Right cardiac atrium (tissue), 5 donors: ENCODE data around the gene CCL13. TPM values are rescaled to one million over a fixed set of nuclear protein-coding genes. Genes with fewer than 3 reads are reported as not detected.
A peak's percentile ranks its signal among the peaks of the same experiment; 100 is the strongest.

Experiments used
- ATAC-seq, 2 donors: fragments of 200-7000 bp; cut with Tn5 transposase; one replicate each; pipeline versions ENCODE4 v1.8.0 to v1.9.1; 2020; ENCODE audit warnings: moderate library complexity in 2 of 2, mild to moderate bottlenecking in 1 of 2
- DNase-seq, 3 donors: peaks; one replicate each; pipeline ENCODE4 v3.0.0-alpha.2; 2020
- H3K27ac ChIP-seq: one replicate; pipeline ENCODE4 v1.5.1; 2013; ENCODE audit warnings: mild to moderate bottlenecking, low read length, control low read depth, moderate library complexity
- H3K27me3 ChIP-seq: one replicate; pipeline ENCODE4 v1.6.1; 2013; ENCODE audit not compliant: control insufficient read depth, insufficient read depth
- H3K4me1 ChIP-seq: one replicate; pipeline ENCODE4 v1.6.1; 2013; ENCODE audit warnings: low read length; ENCODE audit not compliant: control insufficient read depth, insufficient read depth
- H3K4me3 ChIP-seq: one replicate; pipeline ENCODE4 v1.5.1; 2013; ENCODE audit warnings: low read length, control low read depth
- H3K9me3 ChIP-seq: one replicate; pipeline ENCODE4 v1.6.1; 2013; ENCODE audit warnings: low read length; ENCODE audit not compliant: control insufficient read depth
- whole genome bisulfite sequencing: extraction: QIAGEN DNeasy Blood & Tissue Kit; methylation state at CpG from one replicate; pipeline ENCODE4 v1.1.7; 2013; 5-methylcytosine and 5-hydroxymethylcytosine counted together
- intact Hi-C, 4 donors: fragments of 100-400 bp; cut with DNase I; formaldehyde crosslinking; loops; one replicate each; pipeline versions ENCODE4 v1.11.0 to v1.14.0; 2022 to 2023
- polyA plus RNA-seq: library from polyadenylated mRNA; stranded (reverse); fragments of 200-250 nt; gene quantifications from one replicate; pipeline ENCODE4 v1.2.3, GENCODE V29; 2013
- total RNA-seq, 4 donors: library from RNA; stranded (reverse); fragmentation: NEBNext Ultra II Directional; extraction: Animal tissue kit (Norgen Biotek cat#: 25700); gene quantifications; one replicate each; pipeline ENCODE4 v1.2.1, GENCODE V29; 2021
- donor health status: healthy with polysubstance abuse.
- donor health status: DM: no; HTN: yes; CAD: no.
- donor health status: DM: no; HTN: no; CAD: no.
- donor health status: DM: no; HTN: yes; CAD: no; lungs with severe emphysema.
- donor health status: DM: yes; HTN: yes; CAD: no.

The CCL13 gene
- total and polyA plus RNA-seq, 5 donors: 0.40 to 4.3 (median 1.0) TPM

- no peaks in the 10 kb centered on the region for H3K9me3 ChIP-seq
- DNase-seq (no peak), ATAC-seq (no peak)
- 75% methylated on average over 9 of the region's 9 CpGs for WGBS
- H3K4me1 ChIP-seq: no peaks in the 10 kb centered on the region
- H3K27me3 ChIP-seq: no peaks in the 10 kb centered on the region
- H3K4me3 ChIP-seq: no peak overlapping the region
- intact Hi-C loops: no loop called here
- H3K27ac ChIP-seq: no peak overlapping the region
Measured at GRCh38 chr17:34384822-34385605, 28.7 kb downstream of the CCL13 start.

GRCh38 chr17:34386343-34386696, 30.0 kb downstream of the CCL13 start:
- intact Hi-C loops: no loop called here
- no peaks in the 10 kb centered on the region for H3K9me3 ChIP-seq
- no peak overlapping the region for H3K27ac ChIP-seq
- H3K4me3 ChIP-seq: no peak overlapping the region
- no peaks in the 10 kb centered on the region for H3K27me3 ChIP-seq
- DNase-seq (no peak), ATAC-seq (no peak)
- WGBS: 84% methylated on average over 5 of the region's 5 CpGs
- no peaks in the 10 kb centered on the region for H3K4me1 ChIP-seq

- intact Hi-C loops: no loop called here
- ATAC-seq (peak; percentile 19 to 49), DNase-seq (no peak)
- Histone ChIP-seq H3K9me3 (no peaks in the 10 kb centered on the region), H3K27me3 (no peaks in the 10 kb centered on the region), H3K27ac (no peak overlapping the region), H3K4me1 (no peaks in the 10 kb centered on the region), H3K4me3 (no peak overlapping the region)
- WGBS: 52% methylated on average over 5 of the region's 5 CpGs
Measured at GRCh38 chr17:34386697-34387550, 30.6 kb downstream of the CCL13 start.

- DNase-seq (no peak), ATAC-seq (no peak)
- Histone ChIP-seq H3K9me3 (no peaks in the 10 kb centered on the region), H3K27ac (no peak overlapping the region), H3K4me1 (no peaks in the 10 kb centered on the region), H3K4me3 (no peak overlapping the region), H3K27me3 (no peaks in the 10 kb centered on the region)
- WGBS: 61% methylated on average over 5 of the region's 5 CpGs
- intact Hi-C loops: no loop called here
Measured at GRCh38 chr17:34387566-34387965, 31.3 kb downstream of the CCL13 start.

GRCh38 chr17:34389126-34389750, 33.0 kb downstream of the CCL13 start:
- Histone ChIP-seq H3K27ac (no peak overlapping the region), H3K9me3 (no peaks in the 10 kb centered on the region), H3K4me1 (no peaks in the 10 kb centered on the region), H3K4me3 (no peak overlapping the region), H3K27me3 (no peaks in the 10 kb centered on the region)
- WGBS: 69% methylated on average over 6 of the region's 6 CpGs
- no peak for ATAC-seq
- DNase-seq: no peak
- intact Hi-C loops: no loop called here

- Histone ChIP-seq H3K27me3 (no peaks in the 10 kb centered on the region), H3K9me3 (no peaks in the 10 kb centered on the region), H3K4me3 (no peak overlapping the region), H3K4me1 (no peaks in the 10 kb centered on the region), H3K27ac (no peak overlapping the region)
- 86% methylated on average over 4 of the region's 4 CpGs for WGBS
- no peak for DNase-seq
- intact Hi-C loops: no loop called here
- no peak for ATAC-seq
Measured at GRCh38 chr17:34390649-34391048, 34.4 kb downstream of the CCL13 start.

- WGBS: 71% methylated on average over 2 of the region's 2 CpGs
- intact Hi-C loops: no loop called here
Measured at GRCh38 chr17:34391241-34391640, 35.0 kb downstream of the CCL13 start.

GRCh38 chr17:34393401-34393800, 37.1 kb downstream of the CCL13 start:
- no peaks in the 10 kb centered on the region for H3K27me3 ChIP-seq
- no peak for ATAC-seq

More at GRCh38 chr17:34391241-34391640, 35.0 kb downstream of the CCL13 start:
- Histone ChIP-seq H3K4me1 (no peaks in the 10 kb centered on the region), H3K9me3 (no peaks in the 10 kb centered on the region), H3K27me3 (no peaks in the 10 kb centered on the region), H3K27ac (no peak overlapping the region), H3K4me3 (no peak overlapping the region)
- DNase-seq (no peak), ATAC-seq (no peak)

GRCh38 chr17:34397265-34397664, 41.0 kb downstream of the CCL13 start:
- no peaks in the 10 kb centered on the region for H3K9me3 ChIP-seq
- ATAC-seq: no peak
- no peaks in the 10 kb centered on the region for H3K4me1 ChIP-seq
- no peak for DNase-seq
- H3K27ac ChIP-seq: no peak overlapping the region
- intact Hi-C loops: no loop called here
- H3K4me3 ChIP-seq: no peak overlapping the region
- no peaks in the 10 kb centered on the region for H3K27me3 ChIP-seq

More at GRCh38 chr17:34393401-34393800, 37.1 kb downstream of the CCL13 start:
- 70% methylated on average over 3 of the region's 3 CpGs for WGBS
- Histone ChIP-seq H3K4me1 (no peaks in the 10 kb centered on the region), H3K27ac (no peak overlapping the region), H3K9me3 (no peaks in the 10 kb centered on the region), H3K4me3 (no peak overlapping the region)
- no peak for DNase-seq
- intact Hi-C loops: no loop called here

GRCh38 chr17:34398990-34399389, 42.7 kb downstream of the CCL13 start:
- 21% methylated on average over 2 of the region's 2 CpGs for WGBS
- Histone ChIP-seq H3K27ac (no peak overlapping the region), H3K27me3 (no peaks in the 10 kb centered on the region), H3K4me1 (no peaks in the 10 kb centered on the region), H3K4me3 (no peak overlapping the region), H3K9me3 (no peaks in the 10 kb centered on the region)
- ATAC-seq (no peak), DNase-seq (no peak)
- intact Hi-C loops: no loop called here

- no peak for DNase-seq
- intact Hi-C loops: no loop called here
- WGBS: 66% methylated on average over 1 of the region's 1 CpG
- Histone ChIP-seq H3K4me3 (no peak overlapping the region), H3K4me1 (no peaks in the 10 kb centered on the region), H3K9me3 (no peaks in the 10 kb centered on the region), H3K27ac (no peak overlapping the region), H3K27me3 (no peaks in the 10 kb centered on the region)
- ATAC-seq: no peak
Measured at GRCh38 chr17:34399725-34400124, 43.4 kb downstream of the CCL13 start.
